MCF 10A (cell line): ENCODE results near the gene DCTN4. TPM values are rescaled to one million over a fixed set of nuclear protein-coding genes. Genes with fewer than 3 reads are reported as not detected.

Source experiments
- BruUV-seq: library from RNA; stranded (reverse); fragments of 400-500 nt; replicated peaks from 2 replicates; lab custom pipeline; 2021; lab: Mats Ljungman, UMichigan
- CTCF ChIA-PET: fragments of 300-600 bp; sonication (Branson Sonifier 250); formaldehyde crosslinking; extraction: SDS; loops from one replicate; lab custom pipeline; 2021; ENCODE audit warnings: antibody characterized with exemption, inconsistent platforms; lab: Yijun Ruan, JAX
- POLR2A ChIA-PET: fragments of 300-600, 350-650 bp; sonication (Branson Sonifier 250); formaldehyde crosslinking; extraction: SDS; loops from one replicate; lab custom pipeline; 2020; ENCODE audit warnings: antibody characterized with exemption, inconsistent platforms; lab: Yijun Ruan, JAX
- DNase-seq: peaks from one replicate; pipeline ENCODE4 v3.0.0-alpha.2; 2018; ENCODE audit not compliant: unreplicated experiment
- H3K27ac Mint-ChIP-seq: one replicate; pipeline ENCODE4 v1.8.0; 2022; ENCODE audit warnings: mild to moderate bottlenecking, low read depth, mixed read lengths; ENCODE audit not compliant: unreplicated experiment
- H3K27me3 Mint-ChIP-seq: one replicate; pipeline ENCODE4 v1.8.0; 2022; ENCODE audit warnings: mixed read lengths; ENCODE audit not compliant: insufficient read depth, unreplicated experiment
- H3K36me3 Mint-ChIP-seq: one replicate; pipeline ENCODE4 v1.8.0; 2022; ENCODE audit warnings: mild to moderate bottlenecking, moderate library complexity, mixed read lengths; ENCODE audit not compliant: insufficient read depth, unreplicated experiment
- H3K4me1 Mint-ChIP-seq: one replicate; pipeline ENCODE4 v1.8.0; 2022; ENCODE audit warnings: mixed read lengths; ENCODE audit not compliant: insufficient read depth, unreplicated experiment
- H3K4me3 Mint-ChIP-seq: one replicate; pipeline ENCODE4 v1.8.0; 2022; ENCODE audit warnings: mild to moderate bottlenecking, moderate library complexity, mixed read lengths; ENCODE audit not compliant: unreplicated experiment
- H3K9me3 Mint-ChIP-seq: one replicate; pipeline ENCODE4 v1.8.0; 2022; ENCODE audit warnings: mixed read lengths; ENCODE audit not compliant: unreplicated experiment
- intact Hi-C: fragments of 100-400 bp; cut with micrococcal nuclease; formaldehyde crosslinking; loops from 2 replicates; pipeline ENCODE4 v1.14.1; 2022
- total RNA-seq: library from RNA; stranded (reverse); gene quantifications from 2 replicates; pipeline ENCODE4 v1.2.3, GENCODE V29; 2022
- TF ChIP-seq, protein P1 (sequence below): fragments of 200-600 bp; IDR thresholded peaks from one replicate; pipeline ENCODE4 v1.8.0; 2022; ENCODE audit warnings: antibody characterized with exemption, mild to moderate bottlenecking; ENCODE audit not compliant: unreplicated experiment

DCTN4 gene
- total RNA-seq, 1 experiment from 2014 or later: 143 TPM

- Mint-ChIP-seq H3K4me3 (no peak overlapping the region), H3K4me1 (peaks cover 40% of the 10 kb centered on the region), H3K36me3 (peaks cover 53% of the 10 kb centered on the region), H3K27me3 (no peaks in the 10 kb centered on the region), H3K27ac (no peak overlapping the region), H3K9me3 (no peaks in the 10 kb centered on the region)
- TF ChIP-seq, protein P1, sequence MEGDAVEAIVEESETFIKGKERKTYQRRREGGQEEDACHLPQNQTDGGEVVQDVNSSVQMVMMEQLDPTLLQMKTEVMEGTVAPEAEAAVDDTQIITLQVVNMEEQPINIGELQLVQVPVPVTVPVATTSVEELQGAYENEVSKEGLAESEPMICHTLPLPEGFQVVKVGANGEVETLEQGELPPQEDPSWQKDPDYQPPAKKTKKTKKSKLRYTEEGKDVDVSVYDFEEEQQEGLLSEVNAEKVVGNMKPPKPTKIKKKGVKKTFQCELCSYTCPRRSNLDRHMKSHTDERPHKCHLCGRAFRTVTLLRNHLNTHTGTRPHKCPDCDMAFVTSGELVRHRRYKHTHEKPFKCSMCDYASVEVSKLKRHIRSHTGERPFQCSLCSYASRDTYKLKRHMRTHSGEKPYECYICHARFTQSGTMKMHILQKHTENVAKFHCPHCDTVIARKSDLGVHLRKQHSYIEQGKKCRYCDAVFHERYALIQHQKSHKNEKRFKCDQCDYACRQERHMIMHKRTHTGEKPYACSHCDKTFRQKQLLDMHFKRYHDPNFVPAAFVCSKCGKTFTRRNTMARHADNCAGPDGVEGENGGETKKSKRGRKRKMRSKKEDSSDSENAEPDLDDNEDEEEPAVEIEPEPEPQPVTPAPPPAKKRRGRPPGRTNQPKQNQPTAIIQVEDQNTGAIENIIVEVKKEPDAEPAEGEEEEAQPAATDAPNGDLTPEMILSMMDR: no peak
- DNase-seq: no peak
- ChIA-PET CTCF (interaction anchor here (0.6 to 1.8 kb wide), 11 partner anchors 10 to 755 kb away, joined by 3 to 9 read pairs (median 6); partner anchors contain the start of genes IRGM and SMIM3), POLR2A (interaction anchor here (0.7 to 3.3 kb wide), 7 partner anchors 8 to 123 kb away, joined by 3 to 21 read pairs (median 5); partner anchors contain the start of gene DCTN4)
- intact Hi-C loops: no loop called here
- BruUV-seq: no TSS peak
Measured at GRCh38 chr5:150740992-150741391, 17.8 kb downstream of the DCTN4 start.

DNA sequence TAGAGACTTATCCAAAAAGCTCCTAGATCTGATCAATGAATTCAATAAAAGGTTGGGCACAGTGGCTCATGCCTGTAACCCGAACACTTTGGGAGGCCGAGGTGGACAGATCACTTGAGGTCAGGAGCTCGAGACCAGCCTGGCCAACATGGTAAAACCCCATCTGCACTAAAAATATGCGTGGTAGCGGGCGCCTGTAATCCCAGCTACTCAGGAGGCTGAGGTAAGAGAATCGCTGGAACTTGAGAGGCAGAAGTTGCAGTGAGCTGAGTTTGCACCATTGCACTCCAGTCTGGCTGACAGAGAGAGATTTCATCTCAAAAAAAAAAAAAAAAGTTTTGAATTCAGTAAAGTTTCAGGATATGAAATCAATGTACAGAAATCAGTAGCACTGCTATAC lies 20.0 kb downstream of the DCTN4 start:
- Mint-ChIP-seq H3K4me1 (peaks cover 35% of the 10 kb centered on the region), H3K27ac (peak overlapping the region; percentile 29), H3K27me3 (no peaks in the 10 kb centered on the region), H3K4me3 (no peak overlapping the region), H3K9me3 (no peaks in the 10 kb centered on the region), H3K36me3 (peaks cover 71% of the 10 kb centered on the region)
- no TSS peak for BruUV-seq
- TF ChIP-seq, protein P1: no peak
- intact Hi-C loops: no loop called here
- POLR2A ChIA-PET: interaction anchor here (1.9 kb wide), 1 partner anchor 20 kb away, joined by 5 read pairs; the partner anchor contains the start of gene DCTN4
- CTCF ChIA-PET: interaction anchor here (0.6 to 0.9 kb wide), 3 partner anchors 18 to 180 kb away, joined by 3 to 7 read pairs (median 3); partner anchors contain the start of gene IRGM
- no peak for DNase-seq

DNA sequence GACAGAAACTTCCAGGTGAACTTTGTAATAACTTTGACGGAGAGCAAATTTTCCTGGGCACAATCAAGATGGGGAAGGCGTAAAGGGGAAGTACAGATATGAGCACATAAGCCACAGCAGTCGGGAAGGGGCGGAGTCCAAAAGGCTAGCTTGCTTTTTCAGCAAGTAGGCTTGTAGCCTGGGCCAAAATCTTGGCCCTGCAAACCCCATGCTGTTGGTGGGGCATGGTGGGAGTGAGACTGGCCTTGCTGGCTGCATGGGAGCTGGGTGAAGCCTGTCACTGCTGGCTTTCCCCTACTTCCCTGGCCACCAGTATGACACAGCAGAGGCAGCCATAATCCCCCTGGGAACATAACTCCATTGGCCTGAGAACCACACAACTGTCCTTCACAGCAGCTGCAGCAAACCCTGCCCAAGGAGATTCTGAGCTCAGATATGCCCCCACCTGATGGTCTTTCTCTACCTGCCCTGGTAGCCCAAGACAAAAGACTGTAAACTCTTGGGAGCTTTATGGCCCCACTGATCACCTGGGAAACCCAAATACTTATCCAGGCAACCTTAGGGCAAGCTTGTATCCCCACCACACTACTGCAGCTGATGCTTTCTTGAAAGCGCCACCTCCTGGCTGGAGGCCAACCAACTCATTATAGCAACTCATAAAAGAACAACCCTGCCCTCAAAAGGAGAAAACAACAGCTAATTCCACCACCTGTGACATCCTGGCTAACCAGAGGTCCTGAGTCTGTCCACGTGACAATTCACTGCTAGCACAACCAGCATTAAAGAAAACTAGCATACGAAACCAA lies 24.0 kb downstream of the DCTN4 start:
- H3K36me3 Mint-ChIP-seq: peaks cover 91% of the 10 kb centered on the region
- H3K9me3 Mint-ChIP-seq: no peaks in the 10 kb centered on the region
- intact Hi-C loops: no loop called here
- CTCF ChIA-PET: interaction anchor here (0.6 to 2.8 kb wide), 9 partner anchors 22 to 1043 kb away, joined by 3 to 19 read pairs (median 3); partner anchors contain the start of gene SMIM3
- TF ChIP-seq, protein P1: no peak
- H3K27ac Mint-ChIP-seq: no peak overlapping the region
- no TSS peak for BruUV-seq
- H3K27me3 Mint-ChIP-seq: no peaks in the 10 kb centered on the region
- DNase-seq: peak; percentile 22
- POLR2A ChIA-PET: interaction anchor here (0.6 to 2.1 kb wide), 3 partner anchors 24 to 226 kb away, joined by 3 to 7 read pairs (median 4); partner anchors contain the start of gene DCTN4
- H3K4me3 Mint-ChIP-seq: no peak overlapping the region
- H3K4me1 Mint-ChIP-seq: peaks cover 22% of the 10 kb centered on the region

DNA sequence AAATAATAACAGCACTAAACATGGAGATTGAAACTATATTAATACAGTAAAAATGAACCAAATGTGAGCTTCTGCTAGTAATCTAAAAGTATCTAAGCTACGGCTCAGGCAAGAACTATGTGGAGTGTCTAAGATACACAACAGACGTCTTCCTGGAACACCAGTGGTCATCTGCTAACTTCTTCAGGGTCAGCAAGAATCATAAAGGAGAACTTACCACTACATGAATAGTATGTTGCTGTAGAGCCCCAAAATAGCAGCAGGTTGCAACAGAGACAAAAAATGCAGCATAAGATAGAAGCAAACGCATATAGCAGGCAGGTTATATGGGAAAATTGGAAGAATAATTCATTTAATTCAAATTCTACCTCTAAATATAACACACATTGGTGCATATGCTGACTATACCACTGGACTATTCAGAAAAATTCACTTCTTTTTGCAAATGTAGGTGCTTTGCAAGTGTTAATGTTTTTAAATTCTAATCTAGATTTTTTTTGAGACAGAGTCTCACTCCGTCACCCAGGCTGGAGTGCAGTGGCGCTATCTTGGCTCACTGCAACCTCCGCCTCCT lies 27.1 kb downstream of the DCTN4 start:
- Mint-ChIP-seq H3K4me1 (peaks cover 5% of the 10 kb centered on the region), H3K27ac (no peak overlapping the region), H3K4me3 (no peak overlapping the region), H3K9me3 (no peaks in the 10 kb centered on the region), H3K27me3 (no peaks in the 10 kb centered on the region), H3K36me3 (peaks cover 92% of the 10 kb centered on the region)
- ChIA-PET CTCF (interaction anchor here (0.5 to 1.7 kb wide), 8 partner anchors 23 to 1416 kb away, joined by 3 to 7 read pairs (median 4); partner anchors contain the start of genes IRGM, RBM22 and SMIM3), POLR2A (interaction anchor here (0.7 to 2.2 kb wide), 4 partner anchors 9 to 282 kb away, joined by 3 to 5 read pairs (median 4); partner anchors contain the start of genes RBM22 and RPS14)
- no TSS peak for BruUV-seq
- DNase-seq: no peak
- TF ChIP-seq, protein P1: no peak
- intact Hi-C loops: no loop called here
